K562 (cell line): ENCODE data around the gene TMEM154. TPM values are rescaled to one million over a fixed set of nuclear protein-coding genes. Genes with fewer than 3 reads are reported as not detected.

ENCODE experiments used
- ATAC-seq: fragments of 200-7000 bp; cut with Tn5 transposase; 3 replicates; pipeline ENCODE4 v1.9.1; 2020; ENCODE audit warnings: moderate library complexity
- BruUV-seq: library from RNA; stranded (reverse); fragments of 400-500 nt; replicated peaks from 2 replicates; lab custom pipeline; 2021; lab: Mats Ljungman, UMichigan
- CTCF ChIA-PET: fragments of 300-600 bp; formaldehyde crosslinking; extraction: SDS; loops from one replicate; lab custom pipeline; 2021; ENCODE audit warnings: low intra/inter-chr PET ratio; lab: Yijun Ruan, JAX
- POLR2A ChIA-PET: fragments of 300-600, 350-650 bp; sonication (Branson Sonifier 250); formaldehyde crosslinking; extraction: SDS; loops from one replicate; lab custom pipeline; 2021; ENCODE audit warnings: antibody characterized with exemption, inconsistent platforms; lab: Yijun Ruan, JAX
- DNase-seq, 4 experiments: peaks; one replicate each; pipeline versions ENCODE4 v3.0.0 to v3.0.0-alpha.2; 2011 to 2018; ENCODE audit warnings: low spot score in 3 of 4, mixed read lengths in 3 of 4; ENCODE audit errors: extremely low read depth in 1 of 4
- FAIRE-seq: peaks from 2 replicates; lab custom pipeline; 2011; peaks lifted over from hg19 to GRCh38; lab: Jason Lieb, UNC
- H2AFZ ChIP-seq: 2 replicates; pipeline ENCODE4 v1.6.0; 2011; ENCODE audit warnings: low read depth, low read length, control low read depth, inconsistent platforms
- H3K27ac ChIP-seq: fragments of 200-600 bp; 3 replicates; pipeline ENCODE4 v1.8.0; 2011; ENCODE audit warnings: low read depth, mild to moderate bottlenecking, control low read depth, inconsistent platforms, low read length, moderate library complexity, mixed read lengths; ENCODE audit errors: extremely low read depth
- H3K27me3 ChIP-seq, 2 experiments: fragments of 300-600 bp in 1 of 2; 2 replicates in 1 of 2; 3 replicates in 1 of 2; pipeline versions ENCODE4 v1.6.0 to v1.8.0; 2011; ENCODE audit warnings: inconsistent platforms in 2 of 2, low read length in 2 of 2, mild to moderate bottlenecking in 1 of 2, mixed read lengths in 1 of 2, moderate library complexity in 1 of 2; ENCODE audit not compliant: control insufficient read depth in 2 of 2, insufficient read depth in 2 of 2
- H3K36me3 ChIP-seq: fragments of 300-600 bp; 3 replicates; pipeline ENCODE4 v1.8.0; 2011; ENCODE audit warnings: mild to moderate bottlenecking, low read length, inconsistent platforms; ENCODE audit not compliant: control insufficient read depth, insufficient read depth
- H3K4me1 ChIP-seq, 2 experiments: fragments of 200-600 bp in 1 of 2; replicated peaks in 1 of 2; 2 replicates in 1 of 2; 3 replicates in 1 of 2; pipeline versions ENCODE4 v1.5.1 to v1.8.0; 2011; ENCODE audit warnings: inconsistent platforms in 2 of 2, low read length in 2 of 2, mild to moderate bottlenecking in 1 of 2, mixed read lengths in 1 of 2, moderate library complexity in 1 of 2; ENCODE audit not compliant: control insufficient read depth in 2 of 2, insufficient read depth in 2 of 2
- H3K4me2 ChIP-seq: 2 replicates; pipeline ENCODE4 v1.6.1; 2011; ENCODE audit warnings: low read length, control low read depth, inconsistent platforms, mixed read lengths; ENCODE audit not compliant: insufficient read depth
- H3K4me3 ChIP-seq: fragments of 200-600 bp; sonication (generic), shearing (Covaris generic); 2 replicates; pipeline ENCODE4 v1.5.1; 2016; ENCODE audit warnings: control low read depth, inconsistent platforms
- H3K79me2 ChIP-seq: fragments of 200-600 bp; 3 replicates; pipeline ENCODE4 v1.8.0; 2011; ENCODE audit warnings: low read length, inconsistent platforms; ENCODE audit not compliant: control insufficient read depth, insufficient read depth
- H3K9ac ChIP-seq, 2 experiments: 2 replicates each; pipeline versions ENCODE4 v1.6.0 to v1.6.1; 2011; ENCODE audit warnings: low read depth in 2 of 2, low read length in 2 of 2, control low read depth in 1 of 2, inconsistent platforms in 1 of 2, mild to moderate bottlenecking in 1 of 2, mixed read lengths in 1 of 2; ENCODE audit not compliant: insufficient read depth in 1 of 2
- H3K9me1 ChIP-seq: one replicate; pipeline ENCODE4 v1.6.0; 2011; ENCODE audit warnings: inconsistent platforms, mild to moderate bottlenecking, low read length, moderate library complexity; ENCODE audit not compliant: control insufficient read depth, insufficient read depth
- H3K9me3 ChIP-seq: replicated peaks from 2 replicates; pipeline ENCODE4 v1.5.1; 2011; ENCODE audit warnings: low read depth, low read length, inconsistent platforms; ENCODE audit not compliant: control insufficient read depth, insufficient read depth
- H4K20me1 ChIP-seq: replicated peaks from 2 replicates; pipeline ENCODE4 v1.6.1; 2011; ENCODE audit warnings: low read length, inconsistent platforms, mixed read lengths; ENCODE audit not compliant: control insufficient read depth, insufficient read depth
- CREB1 ChIP-seq, 2 experiments: sonication (generic) in 1 of 2; formaldehyde crosslinking in 1 of 2; IDR thresholded peaks; 2 replicates each; pipeline versions ENCODE4 v1.6.1 to v1.8.0; 2012 to 2022; ENCODE audit warnings: inconsistent platforms in 1 of 2, mild to moderate bottlenecking in 1 of 2, missing genetic modification reagents in 1 of 2, moderate library complexity in 1 of 2
- HMG20A ChIP-seq: fragments of 450-650 bp; formaldehyde crosslinking; conservative IDR thresholded peaks from 2 replicates; pipeline ENCODE4 v1.4.0; 2020; ENCODE audit warnings: mild to moderate bottlenecking, mixed read lengths
- PKNOX1 ChIP-seq: fragments of 450-650 bp; IDR thresholded peaks from 2 replicates; pipeline ENCODE4 v1.6.1; 2016
- WGBS: fragments of 100-300 bp; shearing (Covaris generic); methylation state at CpG from one replicate; pipeline ENCODE4 v1.1.6; 2016; ENCODE audit warnings: low coverage, mixed read lengths; ENCODE audit not compliant: insufficient coverage; ENCODE audit errors: missing lambda C conversion rate; 5-methylcytosine and 5-hydroxymethylcytosine counted together
- in situ Hi-C: fragments of 300-500 bp; cut with MboI; formaldehyde crosslinking; loops from 4 replicates; pipeline ENCODE4 v1.15.0; 2018; ENCODE audit warnings: inconsistent platforms, mixed read lengths
- intact Hi-C: fragments of 100-400 bp; cut with micrococcal nuclease; formaldehyde crosslinking; loops from 2 replicates; pipeline ENCODE4 v1.14.2; 2022
- polyA plus RNA-seq, 8 experiments: library from polyadenylated mRNA; depleted of rRNA in 4 of 8; stranded (reverse) in 5 of 8; unstranded in 3 of 8; fragments of >200 nt; fragmentation: Nextera tagmentation in 2 of 8; fragmentation: Illumina TruSeq in 1 of 8; extraction: Ambion mirVana in 2 of 8; extraction: Trizol in 1 of 8; gene quantifications; 2 replicates each; pipeline versions ENCODE4 v1.2.1 to v1.2.3, GENCODE V29; 2011 to 2014; ENCODE audit warnings: inconsistent platforms in 1 of 8, missing spikeins in 1 of 8
- total RNA-seq, 7 experiments: library from RNA; depleted of rRNA in 6 of 7; stranded (reverse); fragments of >200 nt in 6 of 7; fragmentation: Illumina TruSeq in 2 of 7; extraction: Trizol in 2 of 7; gene quantifications; 2 replicates each; pipeline versions ENCODE4 v1.2.1 to v1.2.3, GENCODE V29; 2011 to 2021; ENCODE audit warnings: low replicate concordance in 1 of 7

The TMEM154 gene
- total and polyA plus RNA-seq, 9 of the 15 experiments (the other 6 are each of a cell fraction or from before 2014, with no cell fraction given), result 0.13 to 1.8 (median 0.58) TPM

- BruUV-seq, result no TSS peak
- Histone ChIP-seq H3K27ac (no peak overlapping the region), H3K4me1 (peaks cover 0 to 3% of the 10 kb centered on the region in 2 experiments; a peak in 1 of 5 replicates), H3K27me3 (peaks cover 5 to 14% of the 10 kb centered on the region in 2 experiments; a peak in 3 of 5 replicates), H3K9ac (no peak overlapping the region), H3K4me3 (no peak overlapping the region), H3K79me2 (no peaks in the 10 kb centered on the region), H3K9me3 (no peaks in the 10 kb centered on the region), H3K36me3 (no peaks in the 10 kb centered on the region), H3K4me2 (no peak overlapping the region), H4K20me1 (no peaks in the 10 kb centered on the region; the same call in 1 of the 2 replicates), H2AFZ (no peak overlapping the region), H3K9me1 (no peaks in the 10 kb centered on the region)
- peak; percentile 46 for FAIRE-seq
- in situ Hi-C loops (no loop called here), intact Hi-C loops (no loop called here)
- peak in 1 of 4 experiments; percentile 5 for DNase-seq
- ATAC-seq, result peak; percentile 66
- POLR2A ChIA-PET, result interaction anchor here (0.6 kb wide), 1 partner anchor 348 kb away, joined by 3 read pairs; no protein-coding TSS in a partner anchor
- WGBS, result 9% methylated on average over 13 of the region's 13 CpGs
- TF ChIP-seq HMG20A (CRISPR knock-in tag), result no peak
- TF ChIP-seq CREB1 (IDR thresholded peaks at IDR 0.05), result no peak
- TF ChIP-seq CREB1 (CRISPR knock-in tag; IDR thresholded peaks at IDR 0.05), result 0 out of 2 replicates have a peak, but pooled peaks have one; percentile 17
- TF ChIP-seq PKNOX1, result peak; percentile 32; the same call in 1 of the 2 replicates
- CTCF ChIA-PET, result no interaction called here
Measured at GRCh38 chr4:152591396-152591795, 88.4 kb downstream of the TMEM154 start.
